Endothelial cell of umbilical vein (primary cell): ENCODE data around the gene TACR1.

Experiments
- EZH2 ChIP-seq: IDR thresholded peaks from 2 replicates; pipeline ENCODE4 v1.6.1; 2012; ENCODE audit warnings: borderline replicate concordance, low read depth, mild to moderate bottlenecking, moderate library complexity, low read length, inconsistent platforms; ENCODE audit not compliant: severe bottlenecking
- FOS ChIP-seq: IDR thresholded peaks from 2 replicates; pipeline ENCODE4 v1.6.1; 2011; ENCODE audit warnings: mild to moderate bottlenecking, low read length, moderate library complexity, borderline replicate concordance; ENCODE audit not compliant: insufficient read depth
- JUN ChIP-seq: IDR thresholded peaks from 2 replicates; pipeline ENCODE4 v1.6.1; 2011; ENCODE audit warnings: borderline replicate concordance, low read depth; ENCODE audit not compliant: insufficient read length, insufficient read depth
- POLR2A ChIP-seq: IDR thresholded peaks from 2 replicates; pipeline ENCODE4 v1.6.1; 2012; ENCODE audit warnings: low read depth, mild to moderate bottlenecking, control low read depth, low read length
- POLR2AphosphoS5 ChIP-seq: IDR thresholded peaks from 2 replicates; pipeline ENCODE4 v1.6.1; 2012; ENCODE audit warnings: low read depth, mild to moderate bottlenecking, control low read depth, low read length, moderate library complexity; ENCODE audit not compliant: insufficient read depth
- TF ChIP-seq, protein P1 (sequence below), 2 donors: IDR thresholded peaks; 1 replicate in 1 of 2; 2 replicates in 1 of 2; pipeline ENCODE4 v1.5.1; 2011; ENCODE audit warnings: low read length in 2 of 2, mild to moderate bottlenecking in 2 of 2, moderate library complexity in 2 of 2, control low read depth in 1 of 2, inconsistent platforms in 1 of 2, low read depth in 1 of 2; ENCODE audit not compliant: insufficient read depth in 1 of 2; ENCODE audit errors: extremely low read depth in 1 of 2
- TF ChIP-seq, protein P2 (sequence below): IDR thresholded peaks from 2 replicates; pipeline ENCODE4 v1.6.1; 2011; ENCODE audit not compliant: insufficient read depth, insufficient read length

DNA sequence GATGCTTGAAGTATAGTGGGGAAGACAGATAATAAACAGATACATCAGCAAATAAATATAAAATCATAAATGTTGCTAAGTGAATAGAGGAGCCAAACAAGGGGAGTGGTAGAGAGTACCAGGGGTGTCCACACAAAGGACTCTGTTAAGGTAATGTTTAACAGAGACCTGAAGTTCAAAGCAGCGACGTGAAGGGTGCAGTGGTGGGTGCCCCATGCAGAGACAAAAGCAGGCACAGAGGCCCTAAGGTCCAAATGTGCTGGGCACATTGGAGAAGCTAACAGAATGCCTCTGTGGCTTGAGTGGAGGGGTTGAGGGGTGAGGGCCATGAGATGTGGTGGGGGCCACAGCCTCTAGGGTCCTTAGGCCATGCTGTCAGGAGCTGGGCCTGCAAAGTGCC, 131.8 kb downstream of the TACR1 start:
- TF ChIP-seq, protein P1, sequence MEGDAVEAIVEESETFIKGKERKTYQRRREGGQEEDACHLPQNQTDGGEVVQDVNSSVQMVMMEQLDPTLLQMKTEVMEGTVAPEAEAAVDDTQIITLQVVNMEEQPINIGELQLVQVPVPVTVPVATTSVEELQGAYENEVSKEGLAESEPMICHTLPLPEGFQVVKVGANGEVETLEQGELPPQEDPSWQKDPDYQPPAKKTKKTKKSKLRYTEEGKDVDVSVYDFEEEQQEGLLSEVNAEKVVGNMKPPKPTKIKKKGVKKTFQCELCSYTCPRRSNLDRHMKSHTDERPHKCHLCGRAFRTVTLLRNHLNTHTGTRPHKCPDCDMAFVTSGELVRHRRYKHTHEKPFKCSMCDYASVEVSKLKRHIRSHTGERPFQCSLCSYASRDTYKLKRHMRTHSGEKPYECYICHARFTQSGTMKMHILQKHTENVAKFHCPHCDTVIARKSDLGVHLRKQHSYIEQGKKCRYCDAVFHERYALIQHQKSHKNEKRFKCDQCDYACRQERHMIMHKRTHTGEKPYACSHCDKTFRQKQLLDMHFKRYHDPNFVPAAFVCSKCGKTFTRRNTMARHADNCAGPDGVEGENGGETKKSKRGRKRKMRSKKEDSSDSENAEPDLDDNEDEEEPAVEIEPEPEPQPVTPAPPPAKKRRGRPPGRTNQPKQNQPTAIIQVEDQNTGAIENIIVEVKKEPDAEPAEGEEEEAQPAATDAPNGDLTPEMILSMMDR (IDR thresholded peaks at IDR 0.05; ENCODE audit: extremely low read depth in 1 of 2, insufficient read depth in 1 of 2, low read depth in 1 of 2, low read length in 2 of 2): no peak
- TF ChIP-seq EZH2: no peak
- TF ChIP-seq POLR2A: no peak
- TF ChIP-seq POLR2AphosphoS5: no peak
- TF ChIP-seq JUN: no peak
- TF ChIP-seq, protein P2, sequence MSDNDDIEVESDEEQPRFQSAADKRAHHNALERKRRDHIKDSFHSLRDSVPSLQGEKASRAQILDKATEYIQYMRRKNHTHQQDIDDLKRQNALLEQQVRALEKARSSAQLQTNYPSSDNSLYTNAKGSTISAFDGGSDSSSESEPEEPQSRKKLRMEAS: no peak
- TF ChIP-seq FOS: no peak
